ENCODE results near the gene CERS6. TPM values are rescaled to one million over a fixed set of nuclear protein-coding genes. Genes with fewer than 3 reads are reported as not detected.

CERS6 gene
- total and polyA plus RNA-seq, 4 donors, result 4.3 to 10.6 (median 6.4) TPM

DNA sequence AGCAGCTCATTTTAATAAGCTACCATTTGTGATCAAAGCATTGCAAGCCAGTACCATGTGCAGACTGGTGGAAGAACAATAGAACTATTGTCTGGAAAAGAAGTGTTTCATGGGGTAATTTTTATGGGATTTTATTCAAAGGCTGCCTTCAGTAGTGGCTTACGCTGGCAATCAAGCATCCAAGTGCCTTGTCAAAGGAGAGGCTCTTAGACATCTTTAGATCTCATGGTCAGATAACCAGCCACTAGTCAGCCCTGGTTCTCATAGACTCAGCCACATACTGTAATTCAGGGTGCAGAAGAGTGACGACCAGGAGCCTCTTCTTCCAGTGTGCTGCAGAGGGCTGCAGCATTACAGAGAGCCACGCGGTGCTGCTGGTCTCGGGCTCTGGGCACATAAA, 247.9 kb downstream of the CERS6 start:
- no peak for DNase-seq
- intact Hi-C loops (cut with DNase I), result no loop called here

DNA sequence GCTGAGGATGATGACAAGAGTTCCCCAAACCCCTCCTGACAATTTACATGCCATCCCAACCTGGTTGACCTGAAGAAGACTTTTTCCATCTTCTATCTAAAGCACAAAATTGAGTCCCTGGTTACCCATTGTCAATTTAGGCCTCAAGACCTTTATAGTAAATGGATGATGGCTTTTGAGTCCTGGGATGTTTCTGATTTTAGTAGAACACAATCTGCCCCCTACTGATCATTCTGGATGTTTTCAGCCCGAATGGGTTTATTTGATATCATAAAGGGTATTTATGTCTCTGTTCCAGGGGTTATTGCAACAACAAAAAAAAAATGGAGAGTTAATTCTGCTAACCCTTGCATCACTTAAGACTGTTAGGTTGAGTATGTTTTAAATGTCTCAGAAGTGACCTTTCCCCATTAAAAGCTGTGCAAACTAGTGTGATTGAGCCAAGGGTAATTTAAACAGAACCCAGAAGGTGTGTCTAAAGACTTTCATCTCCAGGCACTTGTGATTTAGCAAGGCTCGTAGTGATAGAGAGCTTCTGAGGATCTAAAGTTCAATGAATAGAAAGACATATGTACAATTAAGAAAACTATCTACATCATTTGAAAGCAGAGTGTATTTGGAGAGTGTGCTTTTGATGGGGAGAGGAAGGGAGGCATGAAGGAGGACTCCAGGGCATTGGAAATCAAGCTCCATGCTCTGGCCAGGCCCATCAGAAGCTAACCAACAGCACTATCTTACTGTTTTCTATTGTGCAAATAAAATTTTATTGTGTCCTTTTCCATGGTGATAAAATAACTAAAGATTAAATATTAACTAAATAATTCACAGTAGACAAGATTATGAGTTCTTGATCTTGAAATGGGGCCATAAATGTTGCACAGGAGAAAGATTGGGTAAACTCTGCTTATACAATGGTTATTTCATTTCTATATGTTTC, 249.7 kb downstream of the CERS6 start:
- DNase-seq, result no peak
- Histone ChIP-seq H3K4me1 (ENCODE audit: control insufficient read depth in 1 of 2, insufficient read depth in 2 of 2, low read length in 2 of 2) (no peaks in the 10 kb centered on the region), H3K27ac (ENCODE audit: low read depth in 1 of 2, low read length in 2 of 2) (no peak overlapping the region), H3K4me3 (ENCODE audit: low read length in 2 of 2) (no peak overlapping the region), H3K9me3 (ENCODE audit: control insufficient read depth, low read length) (no peaks in the 10 kb centered on the region), H3K36me3 (ENCODE audit: control insufficient read depth in 1 of 2, insufficient read depth in 2 of 2, low read length in 1 of 2) (no peaks in the 10 kb centered on the region), H3K27me3 (ENCODE audit: control insufficient read depth in 1 of 2, insufficient read depth in 2 of 2, low read length in 1 of 2) (no peaks in the 10 kb centered on the region)
- intact Hi-C loops (cut with DNase I), result loop anchor here in 1 of 2 donors (5.0 kb wide), 1 partner anchor 359 kb away; no protein-coding TSS in a partner anchor
- ATAC-seq (ENCODE audit: low FRiP score), result no peak
- 70 to 76% methylated on average over 2 of the region's 2 CpGs for WGBS, 2 donors

More for the DNA sequence above, 247.9 kb downstream of the CERS6 start:
- Histone ChIP-seq H3K4me1 (ENCODE audit: control insufficient read depth in 1 of 2, insufficient read depth in 2 of 2, low read length in 2 of 2) (no peaks in the 10 kb centered on the region), H3K36me3 (ENCODE audit: control insufficient read depth in 1 of 2, insufficient read depth in 2 of 2, low read length in 1 of 2) (no peaks in the 10 kb centered on the region), H3K27me3 (ENCODE audit: control insufficient read depth in 1 of 2, insufficient read depth in 2 of 2, low read length in 1 of 2) (no peaks in the 10 kb centered on the region), H3K27ac (ENCODE audit: low read depth in 1 of 2, low read length in 2 of 2) (no peak overlapping the region), H3K4me3 (ENCODE audit: low read length in 2 of 2) (no peak overlapping the region), H3K9me3 (ENCODE audit: control insufficient read depth, low read length) (no peaks in the 10 kb centered on the region)
- ATAC-seq (ENCODE audit: low FRiP score), result no peak
- 93 to 95% methylated on average over 5 of the region's 5 CpGs for WGBS, 2 donors

DNA sequence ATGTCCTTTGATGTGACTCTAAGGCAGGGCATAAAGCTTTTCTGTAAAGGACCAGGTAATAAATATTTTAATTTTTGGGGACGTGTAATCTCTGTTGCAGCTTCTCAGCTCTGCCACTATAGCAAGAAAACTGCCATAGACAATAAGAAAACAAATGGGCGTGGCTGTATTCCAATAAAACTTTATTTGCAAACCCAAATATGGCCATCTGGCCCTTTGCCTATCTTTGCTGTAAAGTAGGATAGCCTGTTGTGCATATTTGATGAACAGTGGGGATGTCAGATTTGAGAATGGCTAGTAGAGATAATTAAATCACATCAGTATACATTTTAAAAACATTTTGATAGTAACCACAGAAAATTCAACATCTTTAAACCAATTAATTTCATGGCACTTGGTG, 250.7 kb downstream of the CERS6 start:
- intact Hi-C loops (cut with DNase I), result loop anchor here in 1 of 2 donors (5.0 kb wide), 1 partner anchor 360 kb away; no protein-coding TSS in a partner anchor
- WGBS, 2 donors, result 86 to 97% methylated on average over 2 of the region's 2 CpGs
- Histone ChIP-seq H3K36me3 (ENCODE audit: control insufficient read depth in 1 of 2, insufficient read depth in 2 of 2, low read length in 1 of 2) (no peaks in the 10 kb centered on the region), H3K27ac (ENCODE audit: low read depth in 1 of 2, low read length in 2 of 2) (no peak overlapping the region), H3K4me3 (ENCODE audit: low read length in 2 of 2) (no peak overlapping the region), H3K4me1 (ENCODE audit: control insufficient read depth in 1 of 2, insufficient read depth in 2 of 2, low read length in 2 of 2) (no peaks in the 10 kb centered on the region), H3K27me3 (ENCODE audit: control insufficient read depth in 1 of 2, insufficient read depth in 2 of 2, low read length in 1 of 2) (no peaks in the 10 kb centered on the region), H3K9me3 (ENCODE audit: control insufficient read depth, low read length) (no peaks in the 10 kb centered on the region)
- ATAC-seq (ENCODE audit: low FRiP score) (no peak), DNase-seq (no peak)

DNA sequence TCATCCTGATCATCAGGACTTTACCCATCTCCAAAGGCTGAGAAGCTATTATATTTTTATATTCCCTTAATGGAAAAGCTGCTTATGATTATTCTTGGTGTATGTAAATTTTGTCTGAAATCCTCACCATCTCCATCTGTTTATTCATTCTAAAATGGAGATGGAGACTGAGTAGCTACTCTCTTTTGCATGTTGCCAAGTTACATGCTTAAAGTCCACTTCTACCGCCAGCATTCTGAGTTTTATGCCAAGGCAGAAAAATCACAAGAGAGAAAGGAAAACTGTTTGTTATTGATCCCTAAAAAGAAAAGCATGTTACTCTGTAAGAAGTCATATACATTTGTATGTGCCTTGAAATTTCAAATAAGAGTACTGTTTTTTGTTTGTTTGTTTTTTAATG, 252.0 kb downstream of the CERS6 start:
- ATAC-seq (ENCODE audit: low FRiP score), result no peak
- intact Hi-C loops (cut with DNase I), result loop anchor here in 1 of 2 donors (5.0 kb wide), 1 partner anchor 361 kb away; no protein-coding TSS in a partner anchor
- H3K36me3 ChIP-seq (ENCODE audit: control insufficient read depth in 1 of 2, insufficient read depth in 2 of 2, low read length in 1 of 2), result no peaks in the 10 kb centered on the region
- H3K4me1 ChIP-seq (ENCODE audit: control insufficient read depth in 1 of 2, insufficient read depth in 2 of 2, low read length in 2 of 2), result no peaks in the 10 kb centered on the region
- DNase-seq, result no peak
- H3K9me3 ChIP-seq (ENCODE audit: control insufficient read depth, low read length), result no peaks in the 10 kb centered on the region
- no peaks in the 10 kb centered on the region for H3K27me3 ChIP-seq (ENCODE audit: control insufficient read depth in 1 of 2, insufficient read depth in 2 of 2, low read length in 1 of 2)
- H3K27ac ChIP-seq (ENCODE audit: low read depth in 1 of 2, low read length in 2 of 2), result no peak overlapping the region
- WGBS, 2 donors, result 67 to 77% methylated on average over 1 of the region's 1 CpG
- no peak overlapping the region for H3K4me3 ChIP-seq (ENCODE audit: low read length in 2 of 2)

DNA sequence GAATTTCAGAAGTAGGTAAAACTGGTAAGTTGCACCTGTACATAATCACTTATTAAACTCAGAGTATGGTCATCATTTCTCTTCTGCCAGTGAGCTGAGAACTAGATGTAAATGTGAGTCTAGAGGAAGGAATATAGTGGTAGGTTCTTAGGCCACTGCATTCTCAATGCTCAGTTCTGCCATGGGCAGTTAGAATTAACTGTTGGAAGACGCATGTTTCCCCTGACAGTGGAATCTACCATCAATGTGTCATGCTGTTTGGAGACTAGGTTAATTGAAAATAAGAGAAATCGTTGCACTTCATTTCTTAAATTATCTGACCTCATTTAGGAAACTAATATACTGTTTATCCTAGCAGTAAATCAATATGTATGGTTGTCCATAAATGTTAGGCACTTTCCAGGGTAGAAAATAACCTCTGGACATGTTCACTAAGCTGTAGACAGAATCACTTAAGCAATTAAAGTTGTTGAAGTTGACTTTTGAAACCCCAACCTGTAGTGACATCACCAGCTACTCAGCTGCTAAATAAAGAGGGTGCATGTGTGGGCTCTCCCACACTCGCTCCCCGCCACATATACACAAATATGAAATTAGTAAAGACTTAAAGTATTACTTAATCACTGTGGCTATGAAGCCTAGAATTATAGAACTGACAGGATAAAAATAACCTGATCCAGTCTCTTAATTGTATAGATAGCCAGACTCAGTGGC, 254.8 kb downstream of the CERS6 start:
- Histone ChIP-seq H3K9me3 (ENCODE audit: control insufficient read depth, low read length) (no peaks in the 10 kb centered on the region), H3K36me3 (ENCODE audit: control insufficient read depth in 1 of 2, insufficient read depth in 2 of 2, low read length in 1 of 2) (no peaks in the 10 kb centered on the region), H3K4me3 (ENCODE audit: low read length in 2 of 2) (no peak overlapping the region), H3K4me1 (ENCODE audit: control insufficient read depth in 1 of 2, insufficient read depth in 2 of 2, low read length in 2 of 2) (no peaks in the 10 kb centered on the region), H3K27ac (ENCODE audit: low read depth in 1 of 2, low read length in 2 of 2) (no peak overlapping the region), H3K27me3 (ENCODE audit: control insufficient read depth in 1 of 2, insufficient read depth in 2 of 2, low read length in 1 of 2) (no peaks in the 10 kb centered on the region)
- 95 to 97% methylated on average over 4 of the region's 4 CpGs for WGBS, 2 donors
- intact Hi-C loops (cut with DNase I), result no loop called here
- ATAC-seq (ENCODE audit: low FRiP score) (no peak), DNase-seq (no peak)

DNA sequence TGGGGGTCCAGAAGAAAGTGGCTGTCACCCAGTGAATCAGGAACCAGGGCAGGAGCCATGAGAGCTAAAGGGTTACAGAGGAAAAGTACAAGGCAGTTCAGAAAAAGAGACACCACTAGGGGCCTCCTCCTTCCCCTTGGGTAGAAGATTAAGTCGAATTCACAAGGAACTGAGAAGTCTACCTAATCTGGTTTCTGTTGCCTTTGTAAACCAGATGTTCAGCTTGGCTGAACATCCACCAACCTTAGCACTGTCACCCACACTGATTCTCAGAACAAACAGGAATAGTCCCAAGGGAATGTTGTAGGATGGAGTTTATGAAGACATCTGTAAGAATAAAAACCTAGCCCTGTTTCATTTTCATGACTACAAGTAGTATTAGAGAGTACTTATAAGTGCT, 256.0 kb downstream of the CERS6 start:
- intact Hi-C loops (cut with DNase I), result no loop called here
- ATAC-seq (ENCODE audit: low FRiP score) (no peak), DNase-seq (no peak)
- H3K27ac ChIP-seq (ENCODE audit: low read depth in 1 of 2, low read length in 2 of 2), result no peak overlapping the region
- no peaks in the 10 kb centered on the region for H3K9me3 ChIP-seq (ENCODE audit: control insufficient read depth, low read length)
- H3K36me3 ChIP-seq (ENCODE audit: control insufficient read depth in 1 of 2, insufficient read depth in 2 of 2, low read length in 1 of 2), result no peaks in the 10 kb centered on the region
- H3K27me3 ChIP-seq (ENCODE audit: control insufficient read depth in 1 of 2, insufficient read depth in 2 of 2, low read length in 1 of 2), result no peaks in the 10 kb centered on the region
- no peak overlapping the region for H3K4me3 ChIP-seq (ENCODE audit: low read length in 2 of 2)
- no peaks in the 10 kb centered on the region for H3K4me1 ChIP-seq (ENCODE audit: control insufficient read depth in 1 of 2, insufficient read depth in 2 of 2, low read length in 2 of 2)
- 69 to 76% methylated on average over 1 of the region's 1 CpG for WGBS, 2 donors

DNA sequence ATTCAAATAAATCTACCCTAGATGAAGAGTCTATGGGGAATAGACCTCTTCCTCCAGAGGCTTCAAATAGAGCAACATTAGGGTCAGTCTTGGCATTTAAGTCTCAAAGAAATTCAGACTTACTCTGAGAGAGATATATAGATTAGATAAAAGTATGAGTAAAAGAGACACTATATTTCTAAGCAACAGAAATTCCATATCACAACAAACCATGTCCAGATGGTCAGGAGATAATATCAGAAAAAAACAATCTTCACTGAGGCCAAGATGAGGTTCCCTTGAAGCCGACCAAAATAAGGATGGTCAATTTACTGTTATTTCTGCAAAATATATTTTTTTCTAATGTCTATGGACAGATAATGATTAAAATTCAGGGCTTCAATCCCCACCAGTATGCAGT, 257.3 kb downstream of the CERS6 start:
- Histone ChIP-seq H3K36me3 (ENCODE audit: control insufficient read depth in 1 of 2, insufficient read depth in 2 of 2, low read length in 1 of 2) (no peaks in the 10 kb centered on the region), H3K4me3 (ENCODE audit: low read length in 2 of 2) (no peak overlapping the region), H3K9me3 (ENCODE audit: control insufficient read depth, low read length) (no peaks in the 10 kb centered on the region), H3K4me1 (ENCODE audit: control insufficient read depth in 1 of 2, insufficient read depth in 2 of 2, low read length in 2 of 2) (peaks cover 0 to 2% of the 10 kb centered on the region in 2 donors), H3K27me3 (ENCODE audit: control insufficient read depth in 1 of 2, insufficient read depth in 2 of 2, low read length in 1 of 2) (no peaks in the 10 kb centered on the region), H3K27ac (ENCODE audit: low read depth in 1 of 2, low read length in 2 of 2) (no peak overlapping the region)
- WGBS, 2 donors, result 91 to 97% methylated on average over 1 of the region's 1 CpG
- intact Hi-C loops (cut with DNase I), result no loop called here
- ATAC-seq (ENCODE audit: low FRiP score) (no peak), DNase-seq (no peak)

DNA sequence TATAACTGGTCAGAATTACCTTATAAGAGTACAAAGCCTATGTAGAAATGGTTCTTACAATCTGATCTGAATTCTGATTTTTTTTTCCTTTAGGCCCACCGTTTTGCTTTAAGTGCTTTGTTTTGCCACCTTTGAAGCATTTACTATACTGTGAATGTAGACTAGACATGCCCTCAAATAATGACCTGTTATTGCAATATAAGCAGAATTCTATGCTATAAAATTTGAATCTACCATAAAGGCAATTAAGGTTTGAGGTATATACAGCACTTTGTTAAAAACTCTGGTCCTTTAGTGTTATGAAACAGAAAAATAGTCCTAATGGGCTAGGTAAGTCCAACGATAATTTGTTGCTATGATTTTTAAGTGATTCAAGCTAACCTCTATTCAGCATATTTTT, 259.8 kb downstream of the CERS6 start:
- intact Hi-C loops (cut with DNase I), result no loop called here
- DNase-seq (no peak), ATAC-seq (ENCODE audit: low FRiP score) (no peak)
- 86 to 87% methylated on average over 2 of the region's 2 CpGs for WGBS, 2 donors
- H3K9me3 ChIP-seq (ENCODE audit: control insufficient read depth, low read length), result no peaks in the 10 kb centered on the region
- H3K27me3 ChIP-seq (ENCODE audit: control insufficient read depth in 1 of 2, insufficient read depth in 2 of 2, low read length in 1 of 2), result no peaks in the 10 kb centered on the region
- H3K27ac ChIP-seq (ENCODE audit: low read depth in 1 of 2, low read length in 2 of 2), result no peak overlapping the region
- no peaks in the 10 kb centered on the region for H3K36me3 ChIP-seq (ENCODE audit: control insufficient read depth in 1 of 2, insufficient read depth in 2 of 2, low read length in 1 of 2)
- peaks cover 0 to 2% of the 10 kb centered on the region in 2 donors for H3K4me1 ChIP-seq (ENCODE audit: control insufficient read depth in 1 of 2, insufficient read depth in 2 of 2, low read length in 2 of 2)
- no peak overlapping the region for H3K4me3 ChIP-seq (ENCODE audit: low read length in 2 of 2)
